OCI-LY7 (cell line): ENCODE results near the gene GATA6. TPM values are rescaled to one million over a fixed set of nuclear protein-coding genes. Genes with fewer than 3 reads are reported as not detected.

Experiments used
- BruUV-seq: library from RNA; stranded (reverse); fragments of 400-500 nt; replicated peaks from 2 replicates; lab custom pipeline; 2021; lab: Mats Ljungman, UMichigan
- CTCF ChIA-PET: fragments of 300-600 bp; sonication (Branson Sonifier 250); formaldehyde crosslinking; loops from one replicate; lab custom pipeline; 2022; ENCODE audit warnings: antibody characterized with exemption; ENCODE audit not compliant: unreplicated experiment; lab: Charles Lee
- POLR2A ChIA-PET: fragments of 300-600 bp; sonication (Branson Sonifier 250); formaldehyde crosslinking; loops from one replicate; lab custom pipeline; 2022; ENCODE audit warnings: antibody characterized with exemption; lab: Charles Lee
- DNase-seq: peaks from one replicate; pipeline ENCODE4 v3.0.0-alpha.2; 2015; ENCODE audit warnings: low spot score
- H2AFZ ChIP-seq: fragments of 200-600 bp; sonication (generic), shearing (Covaris generic); 2 replicates; pipeline ENCODE4 v1.6.1; 2014; ENCODE audit warnings: mild to moderate bottlenecking, antibody characterized with exemption, low read length, moderate library complexity
- H3K27ac ChIP-seq: fragments of 200-600 bp; sonication (generic); 2 replicates; pipeline ENCODE4 v1.5.1; 2014; ENCODE audit warnings: mixed run types, low read depth, mild to moderate bottlenecking, moderate library complexity, low read length, inconsistent platforms; ENCODE audit not compliant: poor library complexity, severe bottlenecking
- H3K36me3 ChIP-seq: fragments of 200-600 bp; sonication (generic); 2 replicates; pipeline ENCODE4 v1.6.1; 2014; ENCODE audit warnings: mild to moderate bottlenecking, antibody characterized with exemption, low read length, moderate library complexity, mixed read lengths; ENCODE audit not compliant: insufficient read depth
- H3K4me1 ChIP-seq: fragments of 200-600 bp; sonication (generic); 2 replicates; pipeline ENCODE4 v1.5.1; 2014; ENCODE audit warnings: mild to moderate bottlenecking, low read length; ENCODE audit not compliant: insufficient read depth, poor library complexity, severe bottlenecking
- H3K4me2 ChIP-seq: fragments of 200-600 bp; sonication (generic); 2 replicates; pipeline ENCODE4 v1.6.1; 2014; ENCODE audit warnings: mild to moderate bottlenecking, low read length
- H3K4me3 ChIP-seq: fragments of 200-600 bp; sonication (generic); 2 replicates; pipeline ENCODE4 v1.5.1; 2014; ENCODE audit warnings: mild to moderate bottlenecking, low read depth, low read length; ENCODE audit not compliant: poor library complexity, severe bottlenecking
- H3K79me2 ChIP-seq: fragments of 200-600 bp; sonication (generic); 2 replicates; pipeline ENCODE4 v1.6.1; 2016; ENCODE audit warnings: low read depth, mild to moderate bottlenecking, low read length, moderate library complexity, mixed read lengths; ENCODE audit not compliant: insufficient read depth
- H3K9me2 ChIP-seq: fragments of 200-600 bp; sonication (generic); 2 replicates; pipeline ENCODE4 v1.6.1; 2016; ENCODE audit warnings: mild to moderate bottlenecking, low read length, mixed read lengths; ENCODE audit not compliant: insufficient read depth
- H3K9me3 ChIP-seq: fragments of 200-600 bp; sonication (generic); 2 replicates; pipeline ENCODE4 v1.6.1; 2014; ENCODE audit warnings: mild to moderate bottlenecking, mixed run types, low read length, mixed read lengths
- H4K20me1 ChIP-seq: fragments of 200-600 bp; sonication (generic); 2 replicates; pipeline ENCODE4 v1.6.1; 2014; ENCODE audit warnings: mild to moderate bottlenecking, antibody characterized with exemption, low read length, moderate library complexity, mixed read lengths; ENCODE audit not compliant: insufficient read depth
- EZH2phosphoT487 ChIP-seq: fragments of 200-600 bp; sonication (generic); IDR thresholded peaks from 2 replicates; pipeline ENCODE4 v1.6.1; 2018; ENCODE audit warnings: low read depth, borderline replicate concordance, mild to moderate bottlenecking, mixed run types, antibody characterized with exemption, low read length, moderate library complexity, mixed read lengths
- intact Hi-C: fragments of 100-400 bp; cut with micrococcal nuclease; formaldehyde crosslinking; loops from one replicate; pipeline ENCODE4 v1.10.0; 2022; ENCODE audit not compliant: unreplicated experiment
- total RNA-seq, 2 experiments: library from RNA; depleted of rRNA in 1 of 2; stranded (reverse); fragments of >200 nt in 1 of 2; shearing (Covaris generic) in 1 of 2; gene quantifications; 2 replicates each; pipeline ENCODE4 v1.2.3, GENCODE V29; 2014 to 2022
- TF ChIP-seq, protein P1 (sequence below): fragments of 200-600 bp; sonication (generic); conservative IDR thresholded peaks from 2 replicates; pipeline ENCODE4 v1.5.1; 2014; ENCODE audit warnings: mild to moderate bottlenecking, antibody characterized with exemption, low read length, moderate library complexity, mixed read lengths

The GATA6 gene
- total RNA-seq, 2 experiments from 2014 or later = not detected

GRCh38 chr18:22129778-22130177 lies 39.6 kb upstream of the GATA6 start:
- CTCF ChIA-PET = no interaction called here
- BruUV-seq = no TSS peak

DNA sequence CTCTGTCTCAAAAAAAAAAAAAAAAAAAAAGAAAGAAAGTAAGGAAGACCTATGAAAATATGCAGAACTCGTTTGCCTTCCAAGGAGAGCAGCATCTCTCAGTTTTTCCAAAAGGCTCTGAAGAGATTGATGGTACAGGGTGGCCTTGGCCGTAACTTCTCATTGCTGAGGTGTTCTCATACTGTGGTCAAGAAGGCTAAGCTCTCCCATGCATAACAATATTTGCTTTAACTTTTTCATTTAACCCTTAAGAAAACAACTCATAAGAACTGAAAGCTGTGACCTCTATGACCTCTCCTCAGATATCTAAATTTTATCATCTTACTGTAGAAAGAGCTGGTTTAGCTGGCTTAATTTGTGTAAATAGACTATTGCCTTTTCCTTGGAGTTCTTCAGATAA lies 37.1 kb upstream of the GATA6 start:
- TF ChIP-seq EZH2phosphoT487 = no peak
- TF ChIP-seq, protein P1, sequence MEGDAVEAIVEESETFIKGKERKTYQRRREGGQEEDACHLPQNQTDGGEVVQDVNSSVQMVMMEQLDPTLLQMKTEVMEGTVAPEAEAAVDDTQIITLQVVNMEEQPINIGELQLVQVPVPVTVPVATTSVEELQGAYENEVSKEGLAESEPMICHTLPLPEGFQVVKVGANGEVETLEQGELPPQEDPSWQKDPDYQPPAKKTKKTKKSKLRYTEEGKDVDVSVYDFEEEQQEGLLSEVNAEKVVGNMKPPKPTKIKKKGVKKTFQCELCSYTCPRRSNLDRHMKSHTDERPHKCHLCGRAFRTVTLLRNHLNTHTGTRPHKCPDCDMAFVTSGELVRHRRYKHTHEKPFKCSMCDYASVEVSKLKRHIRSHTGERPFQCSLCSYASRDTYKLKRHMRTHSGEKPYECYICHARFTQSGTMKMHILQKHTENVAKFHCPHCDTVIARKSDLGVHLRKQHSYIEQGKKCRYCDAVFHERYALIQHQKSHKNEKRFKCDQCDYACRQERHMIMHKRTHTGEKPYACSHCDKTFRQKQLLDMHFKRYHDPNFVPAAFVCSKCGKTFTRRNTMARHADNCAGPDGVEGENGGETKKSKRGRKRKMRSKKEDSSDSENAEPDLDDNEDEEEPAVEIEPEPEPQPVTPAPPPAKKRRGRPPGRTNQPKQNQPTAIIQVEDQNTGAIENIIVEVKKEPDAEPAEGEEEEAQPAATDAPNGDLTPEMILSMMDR = no peak
- Histone ChIP-seq H3K9me3 (no peaks in the 10 kb centered on the region), H2AFZ (no peak overlapping the region), H3K4me1 (no peaks in the 10 kb centered on the region), H3K79me2 (no peaks in the 10 kb centered on the region), H3K9me2 (no peaks in the 10 kb centered on the region), H3K36me3 (no peaks in the 10 kb centered on the region), H3K4me2 (no peak overlapping the region), H3K4me3 (no peak overlapping the region), H4K20me1 (no peaks in the 10 kb centered on the region), H3K27ac (no peak overlapping the region)
- intact Hi-C loops = no loop called here
- BruUV-seq = no TSS peak
- POLR2A ChIA-PET = interaction anchor here (0.7 kb wide), 1 partner anchor 12 kb away, joined by 4 read pairs; no protein-coding TSS in a partner anchor
- no peak for DNase-seq
- CTCF ChIA-PET = no interaction called here

More at GRCh38 chr18:22129778-22130177, 39.6 kb upstream of the GATA6 start:
- no peak for DNase-seq
- Histone ChIP-seq H3K79me2 (no peaks in the 10 kb centered on the region), H2AFZ (no peak overlapping the region), H3K27ac (no peak overlapping the region), H3K4me1 (no peaks in the 10 kb centered on the region), H3K4me3 (no peak overlapping the region), H3K9me3 (no peaks in the 10 kb centered on the region), H3K9me2 (no peaks in the 10 kb centered on the region), H3K4me2 (no peak overlapping the region), H4K20me1 (no peaks in the 10 kb centered on the region), H3K36me3 (no peaks in the 10 kb centered on the region)
- TF ChIP-seq, protein P1 = no peak
- TF ChIP-seq EZH2phosphoT487 = no peak
- POLR2A ChIA-PET = interaction anchor here (0.5 kb wide), 1 partner anchor 249 kb away, joined by 6 read pairs; no protein-coding TSS in a partner anchor
- intact Hi-C loops = no loop called here

GRCh38 chr18:22132763-22133162 lies 36.6 kb upstream of the GATA6 start:
- ChIA-PET CTCF (no interaction called here), POLR2A (interaction anchor here (0.7 kb wide), 1 partner anchor 12 kb away, joined by 4 read pairs; no protein-coding TSS in a partner anchor)
- no peaks in the 10 kb centered on the region for H3K4me1 ChIP-seq
- H3K4me2 ChIP-seq = no peak overlapping the region
- no peak overlapping the region for H2AFZ ChIP-seq
- TF ChIP-seq, protein P1 = no peak
- no peak overlapping the region for H3K27ac ChIP-seq
- H3K9me3 ChIP-seq = no peaks in the 10 kb centered on the region
- intact Hi-C loops = no loop called here
- no peaks in the 10 kb centered on the region for H3K9me2 ChIP-seq
- no peak overlapping the region for H3K4me3 ChIP-seq
- H3K79me2 ChIP-seq = no peaks in the 10 kb centered on the region
- BruUV-seq = no TSS peak
- no peak for DNase-seq
- H3K36me3 ChIP-seq = no peaks in the 10 kb centered on the region
- H4K20me1 ChIP-seq = no peaks in the 10 kb centered on the region
